ENCODE results near the gene EVC2.

Gene EVC2

GRCh38 chr4:5664778-5665177 is 43.6 kb downstream of the EVC2 start:
- no peak for DNase-seq (ENCODE audit: low spot score)

- no peak for DNase-seq (ENCODE audit: low spot score)
These were observed 45.8 kb downstream of the EVC2 start for GRCh38 chr4:5662555-5662954.

- no peak for DNase-seq (ENCODE audit: low spot score)
These were observed 47.1 kb downstream of the EVC2 start for GRCh38 chr4:5661237-5661636.

GRCh38 chr4:5660185-5660584 is 48.2 kb downstream of the EVC2 start:
- DNase-seq (ENCODE audit: low spot score), result no peak

GRCh38 chr4:5658974-5659373 is 49.4 kb downstream of the EVC2 start:
- no peak for DNase-seq (ENCODE audit: low spot score)

GRCh38 chr4:5656415-5656814 is 51.9 kb downstream of the EVC2 start:
- DNase-seq (ENCODE audit: low spot score), result no peak

GRCh38 chr4:5654791-5655190 is 53.6 kb downstream of the EVC2 start:
- DNase-seq (ENCODE audit: low spot score), result no peak

GRCh38 chr4:5651089-5651488 is 57.3 kb downstream of the EVC2 start:
- DNase-seq (ENCODE audit: low spot score), result no peak

- no peak for DNase-seq (ENCODE audit: low spot score)
These were observed 58.3 kb downstream of the EVC2 start for GRCh38 chr4:5650040-5650439.

GRCh38 chr4:5647351-5647750 is 61.0 kb downstream of the EVC2 start:
- no peak for DNase-seq (ENCODE audit: low spot score)

- DNase-seq (ENCODE audit: low spot score), result no peak
These were observed 68.3 kb downstream of the EVC2 start for GRCh38 chr4:5640096-5640495.

- no peak for DNase-seq (ENCODE audit: low spot score)
These were observed 68.8 kb downstream of the EVC2 start for GRCh38 chr4:5639556-5639955.

GRCh38 chr4:5638976-5639375 is 69.4 kb downstream of the EVC2 start:
- peak; percentile 60 for DNase-seq (ENCODE audit: low spot score)

GRCh38 chr4:5638316-5638715 is 70.0 kb downstream of the EVC2 start:
- DNase-seq (ENCODE audit: low spot score), result peak; percentile 82

- peak; percentile 11 for DNase-seq (ENCODE audit: low spot score)
These were observed 71.3 kb downstream of the EVC2 start for GRCh38 chr4:5636766-5637670.

GRCh38 chr4:5635826-5636195 is 72.5 kb downstream of the EVC2 start:
- DNase-seq (ENCODE audit: low spot score), result peak; percentile 66

- no peak for DNase-seq (ENCODE audit: low spot score)
These were observed 75.8 kb downstream of the EVC2 start for GRCh38 chr4:5632571-5632970.

- DNase-seq (ENCODE audit: low spot score), result no peak
These were observed 76.3 kb downstream of the EVC2 start for GRCh38 chr4:5632066-5632440.

GRCh38 chr4:5631352-5632065 is 76.8 kb downstream of the EVC2 start:
- no peak for DNase-seq (ENCODE audit: low spot score)

GRCh38 chr4:5630762-5631161 is 77.6 kb downstream of the EVC2 start:
- DNase-seq (ENCODE audit: low spot score), result no peak

GRCh38 chr4:5629542-5629941 is 78.8 kb downstream of the EVC2 start:
- DNase-seq (ENCODE audit: low spot score), result no peak

- DNase-seq (ENCODE audit: low spot score), result no peak
These were observed 81.4 kb downstream of the EVC2 start for GRCh38 chr4:5626913-5627312.

- no peak for DNase-seq (ENCODE audit: low spot score)
These were observed 85.8 kb downstream of the EVC2 start for GRCh38 chr4:5622596-5622995.

Measured in SW480 (cell line).